OCI-LY7 (cell line): ENCODE data around the gene RPL26. TPM values are rescaled to one million over a fixed set of nuclear protein-coding genes. Genes with fewer than 3 reads are reported as not detected.

Experiments used
- BruUV-seq: library from RNA; stranded (reverse); fragments of 400-500 nt; replicated peaks from 2 replicates; lab custom pipeline; 2021; lab: Mats Ljungman, UMichigan
- CTCF ChIA-PET: fragments of 300-600 bp; sonication (Branson Sonifier 250); formaldehyde crosslinking; loops from one replicate; lab custom pipeline; 2022; ENCODE audit warnings: antibody characterized with exemption; ENCODE audit not compliant: unreplicated experiment; lab: Charles Lee
- POLR2A ChIA-PET: fragments of 300-600 bp; sonication (Branson Sonifier 250); formaldehyde crosslinking; loops from one replicate; lab custom pipeline; 2022; ENCODE audit warnings: antibody characterized with exemption; lab: Charles Lee
- DNase-seq: peaks from one replicate; pipeline ENCODE4 v3.0.0-alpha.2; 2015; ENCODE audit warnings: low spot score
- H2AFZ ChIP-seq: fragments of 200-600 bp; sonication (generic), shearing (Covaris generic); 2 replicates; pipeline ENCODE4 v1.6.1; 2014; ENCODE audit warnings: mild to moderate bottlenecking, antibody characterized with exemption, low read length, moderate library complexity
- H3K27ac ChIP-seq: fragments of 200-600 bp; sonication (generic); 2 replicates; pipeline ENCODE4 v1.5.1; 2014; ENCODE audit warnings: mixed run types, low read depth, mild to moderate bottlenecking, moderate library complexity, low read length, inconsistent platforms; ENCODE audit not compliant: poor library complexity, severe bottlenecking
- H3K36me3 ChIP-seq: fragments of 200-600 bp; sonication (generic); 2 replicates; pipeline ENCODE4 v1.6.1; 2014; ENCODE audit warnings: mild to moderate bottlenecking, antibody characterized with exemption, low read length, moderate library complexity, mixed read lengths; ENCODE audit not compliant: insufficient read depth
- H3K4me1 ChIP-seq: fragments of 200-600 bp; sonication (generic); 2 replicates; pipeline ENCODE4 v1.5.1; 2014; ENCODE audit warnings: mild to moderate bottlenecking, low read length; ENCODE audit not compliant: insufficient read depth, poor library complexity, severe bottlenecking
- H3K4me2 ChIP-seq: fragments of 200-600 bp; sonication (generic); 2 replicates; pipeline ENCODE4 v1.6.1; 2014; ENCODE audit warnings: mild to moderate bottlenecking, low read length
- H3K4me3 ChIP-seq: fragments of 200-600 bp; sonication (generic); 2 replicates; pipeline ENCODE4 v1.5.1; 2014; ENCODE audit warnings: mild to moderate bottlenecking, low read depth, low read length; ENCODE audit not compliant: poor library complexity, severe bottlenecking
- H3K79me2 ChIP-seq: fragments of 200-600 bp; sonication (generic); 2 replicates; pipeline ENCODE4 v1.6.1; 2016; ENCODE audit warnings: low read depth, mild to moderate bottlenecking, low read length, moderate library complexity, mixed read lengths; ENCODE audit not compliant: insufficient read depth
- H3K9me2 ChIP-seq: fragments of 200-600 bp; sonication (generic); 2 replicates; pipeline ENCODE4 v1.6.1; 2016; ENCODE audit warnings: mild to moderate bottlenecking, low read length, mixed read lengths; ENCODE audit not compliant: insufficient read depth
- H3K9me3 ChIP-seq: fragments of 200-600 bp; sonication (generic); 2 replicates; pipeline ENCODE4 v1.6.1; 2014; ENCODE audit warnings: mild to moderate bottlenecking, mixed run types, low read length, mixed read lengths
- H4K20me1 ChIP-seq: fragments of 200-600 bp; sonication (generic); 2 replicates; pipeline ENCODE4 v1.6.1; 2014; ENCODE audit warnings: mild to moderate bottlenecking, antibody characterized with exemption, low read length, moderate library complexity, mixed read lengths; ENCODE audit not compliant: insufficient read depth
- CTCF ChIP-seq: fragments of 200-600 bp; sonication (generic); conservative IDR thresholded peaks from 2 replicates; pipeline ENCODE4 v1.5.1; 2014; ENCODE audit warnings: mild to moderate bottlenecking, antibody characterized with exemption, low read length, moderate library complexity, mixed read lengths
- EZH2phosphoT487 ChIP-seq: fragments of 200-600 bp; sonication (generic); IDR thresholded peaks from 2 replicates; pipeline ENCODE4 v1.6.1; 2018; ENCODE audit warnings: low read depth, borderline replicate concordance, mild to moderate bottlenecking, mixed run types, antibody characterized with exemption, low read length, moderate library complexity, mixed read lengths
- intact Hi-C: fragments of 100-400 bp; cut with micrococcal nuclease; formaldehyde crosslinking; loops from one replicate; pipeline ENCODE4 v1.10.0; 2022; ENCODE audit not compliant: unreplicated experiment
- total RNA-seq, 2 experiments: library from RNA; depleted of rRNA in 1 of 2; stranded (reverse); fragments of >200 nt in 1 of 2; shearing (Covaris generic) in 1 of 2; gene quantifications; 2 replicates each; pipeline ENCODE4 v1.2.3, GENCODE V29; 2014 to 2022

Gene RPL26
- total RNA-seq, 2 experiments from 2014 or later = 3,139 to 4,013 TPM

- BruUV-seq = no TSS peak
- no peaks in the 10 kb centered on the region for H3K79me2 ChIP-seq
- no peaks in the 10 kb centered on the region for H3K4me1 ChIP-seq
- H2AFZ ChIP-seq = no peak overlapping the region
- H3K4me3 ChIP-seq = no peak overlapping the region
- CTCF ChIA-PET = no interaction called here
- H3K9me2 ChIP-seq = no peaks in the 10 kb centered on the region
- intact Hi-C loops = no loop called here
- no peaks in the 10 kb centered on the region for H3K9me3 ChIP-seq
- no peak overlapping the region for H3K4me2 ChIP-seq
- no peaks in the 10 kb centered on the region for H4K20me1 ChIP-seq
- POLR2A ChIA-PET = no interaction called here
- DNase-seq = no peak
- H3K27ac ChIP-seq = no peak overlapping the region
- TF ChIP-seq CTCF (no peak), EZH2phosphoT487 (no peak)
- H3K36me3 ChIP-seq = peaks cover 6% of the 10 kb centered on the region; the same call in 1 of the 2 replicates
Observed at GRCh38 chr17:8366231-8366630, 16.8 kb downstream of the RPL26 start.

GRCh38 chr17:8365143-8365542, 17.9 kb downstream of the RPL26 start:
- TF ChIP-seq EZH2phosphoT487 (no peak), CTCF (no peak)
- H3K9me2 ChIP-seq = no peaks in the 10 kb centered on the region
- no peaks in the 10 kb centered on the region for H3K9me3 ChIP-seq
- intact Hi-C loops = no loop called here
- no peak overlapping the region for H3K4me2 ChIP-seq
- no peak for DNase-seq
- H3K27ac ChIP-seq = no peak overlapping the region
- no peak overlapping the region for H2AFZ ChIP-seq
- CTCF ChIA-PET = no interaction called here
- BruUV-seq = no TSS peak
- peaks cover 6% of the 10 kb centered on the region; the same call in 1 of the 2 replicates for H3K36me3 ChIP-seq
- no peaks in the 10 kb centered on the region for H3K4me1 ChIP-seq
- H3K79me2 ChIP-seq = no peaks in the 10 kb centered on the region
- POLR2A ChIA-PET = no interaction called here
- no peak overlapping the region for H3K4me3 ChIP-seq
- no peaks in the 10 kb centered on the region for H4K20me1 ChIP-seq

GRCh38 chr17:8362651-8363332, 20.2 kb downstream of the RPL26 start:
- Histone ChIP-seq H3K4me2 (no peak overlapping the region), H4K20me1 (no peaks in the 10 kb centered on the region), H3K79me2 (no peaks in the 10 kb centered on the region), H3K4me1 (no peaks in the 10 kb centered on the region), H3K9me2 (no peaks in the 10 kb centered on the region), H3K9me3 (no peaks in the 10 kb centered on the region), H2AFZ (no peak overlapping the region), H3K27ac (no peak overlapping the region), H3K4me3 (no peak overlapping the region), H3K36me3 (no peaks in the 10 kb centered on the region)
- POLR2A ChIA-PET = interaction anchor here (1.2 kb wide), 1 partner anchor 25 kb away, joined by 4 read pairs; no protein-coding TSS in a partner anchor
- no peak for DNase-seq
- no peak for TF ChIP-seq CTCF
- intact Hi-C loops = loop anchor here (5.0 kb wide), 1 partner anchor 50 kb away; the partner anchor contains the start of gene ARHGEF15
- no TSS peak for BruUV-seq
- CTCF ChIA-PET = no interaction called here
